B cell (primary cell): ENCODE results near the gene HSD3B1. TPM values are rescaled to one million over a fixed set of nuclear protein-coding genes. Genes with fewer than 3 reads are reported as not detected.

ENCODE experiments used
- ATAC-seq: fragments of 200-7000 bp; cut with Tn5 transposase; one replicate; pipeline ENCODE4 v1.10.0; 2021; ENCODE audit warnings: low read depth, mild to moderate bottlenecking, moderate number of reproducible peaks, moderate library complexity
- CTCF ChIA-PET: fragments of 350-600 bp; sonication (Branson Sonifier 250); formaldehyde crosslinking; loops from one replicate; lab custom pipeline; 2021; ENCODE audit warnings: antibody characterized with exemption, inconsistent platforms; lab: Charles Lee
- POLR2A ChIA-PET: fragments of 350-600 bp; sonication (Branson Sonifier 250); formaldehyde crosslinking; loops from one replicate; lab custom pipeline; 2021; ENCODE audit warnings: antibody characterized with exemption; lab: Charles Lee
- DNase-seq: peaks from one replicate; pipeline ENCODE4 v3.0.0; 2013
- H2AFZ ChIP-seq: 2 replicates; pipeline ENCODE4 v1.6.1; 2012; ENCODE audit warnings: mild to moderate bottlenecking, low read depth, low read length; ENCODE audit not compliant: insufficient read depth, poor library complexity, severe bottlenecking
- H3K27ac ChIP-seq, 2 donors: 1 replicate in 1 of 2; 2 replicates in 1 of 2; pipeline ENCODE4 v1.5.1; 2012 to 2013; ENCODE audit warnings: low read length in 2 of 2, mild to moderate bottlenecking in 2 of 2, moderate library complexity in 1 of 2
- H3K27me3 ChIP-seq, 4 experiments: fragments of 200-600 bp in 1 of 4; sonication (generic) in 1 of 4; replicated peaks in 1 of 4; 1 replicate in 2 of 4; 2 replicates in 2 of 4; pipeline versions ENCODE4 v1.6.1 to v1.7.0; 2013 to 2016; ENCODE audit warnings: low read length in 3 of 4, mild to moderate bottlenecking in 2 of 4, mixed read lengths in 1 of 4, moderate library complexity in 1 of 4; ENCODE audit not compliant: insufficient read depth in 4 of 4, control insufficient read depth in 3 of 4; ENCODE audit errors: control extremely low read depth in 1 of 4
- H3K36me3 ChIP-seq, 2 experiments: replicated peaks in 1 of 2; 1 replicate in 1 of 2; 2 replicates in 1 of 2; pipeline versions ENCODE4 v1.6.1 to v1.7.1; 2013; ENCODE audit warnings: low read length in 1 of 2; ENCODE audit not compliant: insufficient read depth in 2 of 2, control insufficient read depth in 1 of 2; ENCODE audit errors: control extremely low read depth in 1 of 2, extremely low read depth in 1 of 2
- H3K4me1 ChIP-seq, 2 donors: fragments of 200-600 bp in 1 of 2; sonication (generic) in 1 of 2; 1 replicate in 1 of 2; 2 replicates in 1 of 2; pipeline versions ENCODE4 v1.5.1 to v1.6.1; 2013 to 2017; ENCODE audit warnings: low read length in 2 of 2; ENCODE audit not compliant: control insufficient read depth in 2 of 2, insufficient read depth in 2 of 2
- H3K4me2 ChIP-seq: replicated peaks from 2 replicates; pipeline ENCODE3; 2012; ENCODE audit warnings: mild to moderate bottlenecking, low read depth, low read length; ENCODE audit not compliant: poor library complexity, severe bottlenecking
- H3K4me3 ChIP-seq, 5 experiments: fragments of 200-600 bp in 1 of 5; sonication (generic) in 1 of 5; 1 replicate in 3 of 5; 2 replicates in 2 of 5; pipeline versions ENCODE4 v1.5.1 to v1.7.0; 2011 to 2016; ENCODE audit warnings: low read length in 4 of 5, mild to moderate bottlenecking in 4 of 5, low read depth in 2 of 5, control low read depth in 1 of 5, moderate library complexity in 1 of 5; ENCODE audit not compliant: insufficient read depth in 1 of 5; ENCODE audit errors: control extremely low read depth in 1 of 5, extremely low read depth in 1 of 5
- H3K79me2 ChIP-seq: fragments of 200-600 bp; sonication (generic); one replicate; pipeline ENCODE4 v1.6.0; 2016; ENCODE audit warnings: low read length; ENCODE audit not compliant: control insufficient read depth, insufficient read depth
- H3K9ac ChIP-seq: fragments of 200-600 bp; sonication (generic); 2 replicates; pipeline ENCODE4 v1.6.1; 2017; ENCODE audit warnings: mild to moderate bottlenecking, low read length, moderate library complexity
- H3K9me3 ChIP-seq, 3 donors: one replicate each; pipeline versions ENCODE4 v1.6.1 to v1.7.1; 2013; ENCODE audit warnings: low read length in 2 of 3; ENCODE audit not compliant: control insufficient read depth in 2 of 3, insufficient read depth in 1 of 3; ENCODE audit errors: control extremely low read depth in 1 of 3
- H4K20me1 ChIP-seq: 2 replicates; pipeline ENCODE4 v1.6.0; 2012; ENCODE audit warnings: mild to moderate bottlenecking, low read length; ENCODE audit not compliant: insufficient read depth, control insufficient read depth, poor library complexity, severe bottlenecking
- H3K27ac Mint-ChIP-seq: one replicate; pipeline ENCODE4 v1.8.0; 2021; ENCODE audit warnings: mixed read lengths
- H3K27me3 Mint-ChIP-seq: one replicate; pipeline ENCODE4 v1.8.0; 2021; ENCODE audit warnings: mixed read lengths
- H3K4me1 Mint-ChIP-seq: one replicate; pipeline ENCODE4 v1.8.0; 2021; ENCODE audit warnings: mixed read lengths
- H3K4me3 Mint-ChIP-seq: one replicate; pipeline ENCODE4 v1.8.0; 2021; ENCODE audit warnings: mixed read lengths
- H3K9me3 Mint-ChIP-seq: one replicate; pipeline ENCODE4 v1.8.0; 2022; ENCODE audit warnings: mixed read lengths; ENCODE audit not compliant: insufficient read depth
- CTCF ChIP-seq: fragments of 200-600 bp; IDR thresholded peaks from one replicate; pipeline ENCODE4 v1.8.0; 2022; ENCODE audit warnings: antibody characterized with exemption, mild to moderate bottlenecking
- EZH2 ChIP-seq: IDR thresholded peaks from 2 replicates; pipeline ENCODE4 v1.6.1; 2012; ENCODE audit warnings: borderline replicate concordance, low read depth, mild to moderate bottlenecking, moderate library complexity, low read length; ENCODE audit not compliant: insufficient read depth, poor library complexity, severe bottlenecking
- WGBS: methylation state at CpG from one replicate; pipeline ENCODE4 v1.1.5; 2013; ENCODE audit warnings: missing lambda C conversion rate; ENCODE audit not compliant: insufficient coverage; 5-methylcytosine and 5-hydroxymethylcytosine counted together
- intact Hi-C: fragments of 100-400 bp; cut with micrococcal nuclease; formaldehyde crosslinking; loops from one replicate; pipeline ENCODE4 v1.10.0; 2022
- polyA plus RNA-seq: library from polyadenylated mRNA; depleted of rRNA; stranded (reverse); fragments of >200 nt; gene quantifications from 2 replicates; pipeline ENCODE4 v1.2.3, GENCODE V29; 2012
- total RNA-seq, 2 donors: library from RNA; stranded (reverse); fragments of 120-200 nt in 1 of 2; gene quantifications; 1 replicate in 1 of 2; 2 replicates in 1 of 2; pipeline versions ENCODE4 v1.2.3 to v1.2.4, GENCODE V29; 2013 to 2022

HSD3B1 gene
- total and polyA plus RNA-seq, 2 donors (not counting 1 experiment from before 2014, with no cell fraction given) = not detected

DNA sequence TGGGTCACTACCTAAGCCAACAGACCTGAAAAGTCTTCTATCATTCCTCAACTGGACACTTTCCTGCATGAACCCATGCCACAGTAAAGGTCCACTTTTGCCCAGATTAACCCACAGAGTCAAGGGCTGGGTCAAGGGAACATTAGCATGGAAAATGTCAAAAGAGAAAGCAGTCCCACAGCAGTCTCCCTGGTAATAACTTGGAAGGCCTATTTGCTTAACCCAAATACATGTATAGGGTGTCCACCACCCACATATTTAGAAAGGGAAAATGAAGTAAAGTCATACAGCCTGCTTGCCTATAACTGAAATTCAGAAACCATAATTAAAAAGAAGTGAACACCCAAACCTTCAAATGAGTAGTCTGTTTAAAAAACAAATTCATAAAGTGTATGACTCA is 16.1 kb upstream of the HSD3B1 start:
- Mint-ChIP-seq H3K9me3 (peaks cover 3% of the 10 kb centered on the region), H3K27ac (no peak overlapping the region), H3K4me3 (no peak overlapping the region), H3K4me1 (no peaks in the 10 kb centered on the region), H3K27me3 (peaks cover 24% of the 10 kb centered on the region)
- Histone ChIP-seq H3K4me1 (no peaks in the 10 kb centered on the region), H3K36me3 (no peaks in the 10 kb centered on the region), H3K27me3 (no peaks in the 10 kb centered on the region), H3K4me2 (no peak overlapping the region), H3K9me3 (no peaks in the 10 kb centered on the region), H4K20me1 (no peaks in the 10 kb centered on the region), H3K27ac (no peak overlapping the region), H3K4me3 (no peak overlapping the region), H2AFZ (no peak overlapping the region), H3K9ac (no peak overlapping the region), H3K79me2 (no peaks in the 10 kb centered on the region)
- DNase-seq = no peak
- TF ChIP-seq EZH2 = no peak
- TF ChIP-seq CTCF = no peak
- CTCF ChIA-PET = no interaction called here
- intact Hi-C loops = no loop called here
- no peak for ATAC-seq
- POLR2A ChIA-PET = no interaction called here

DNA sequence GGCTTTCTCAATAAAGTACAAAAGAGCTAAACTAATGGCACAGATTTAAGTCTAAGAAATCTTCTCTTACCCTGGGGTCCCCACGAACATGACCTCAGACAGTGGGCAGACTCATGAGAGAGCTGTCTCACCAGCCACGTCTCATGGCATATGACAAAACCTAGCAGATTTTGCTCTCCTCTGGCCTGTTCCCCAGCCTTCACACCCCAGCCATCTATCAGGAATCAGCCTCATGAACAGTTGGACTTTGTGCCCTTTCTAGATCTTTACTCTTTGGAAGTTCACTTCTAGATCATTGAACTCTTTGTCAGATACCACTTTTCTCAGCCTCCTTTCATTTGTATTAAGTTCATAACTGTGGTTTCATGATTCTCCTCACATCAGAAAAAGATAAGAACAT is 14.2 kb upstream of the HSD3B1 start:
- H3K9me3 Mint-ChIP-seq = peaks cover 5% of the 10 kb centered on the region
- no peak for DNase-seq
- no peaks in the 10 kb centered on the region for H3K4me1 Mint-ChIP-seq
- no peaks in the 10 kb centered on the region for H3K79me2 ChIP-seq
- H3K9me3 ChIP-seq = peaks cover 0 to 4% (median 1%) of the 10 kb centered on the region in 3 donors
- H3K4me3 ChIP-seq = no peak overlapping the region
- H3K27me3 Mint-ChIP-seq = peaks cover 32% of the 10 kb centered on the region
- WGBS = no CpG with 5 or more reads among the region's 2 CpGs
- no peak overlapping the region for H3K27ac ChIP-seq
- no peak overlapping the region for H3K4me2 ChIP-seq
- ATAC-seq = no peak
- H3K27me3 ChIP-seq = no peaks in the 10 kb centered on the region
- no peak overlapping the region for H3K27ac Mint-ChIP-seq
- ChIA-PET POLR2A (no interaction called here), CTCF (no interaction called here)
- no peaks in the 10 kb centered on the region for H4K20me1 ChIP-seq
- H3K36me3 ChIP-seq = no peaks in the 10 kb centered on the region
- TF ChIP-seq CTCF = no peak
- TF ChIP-seq EZH2 = no peak
- H3K4me3 Mint-ChIP-seq = no peak overlapping the region
- intact Hi-C loops = no loop called here
- no peaks in the 10 kb centered on the region for H3K4me1 ChIP-seq
- H3K9ac ChIP-seq = no peak overlapping the region
- H2AFZ ChIP-seq = no peak overlapping the region
